Measurements from ENCODE around the gene ACTG1.
"Not testable (repeated sequence)": the region's sequence is repeated elsewhere in the genome, so short reads cannot be mapped to it uniquely, and the experiment has no call there.

Gene ACTG1

GRCh38 chr17:81533339-81534141, 20.9 kb upstream of the ACTG1 start:
- DNase-seq (ENCODE audit: insufficient read length, low spot score), result no peak
- no peak for FAIRE-seq

GRCh38 chr17:81532490-81533287, 20.1 kb upstream of the ACTG1 start:
- TF ChIP-seq POLR2AphosphoS5 (IDR thresholded peaks at IDR 0.05; ENCODE audit: low read depth, low read length) (no peak), PAX5 (IDR thresholded peaks at IDR 0.05; ENCODE audit: insufficient read depth, low read length, severe bottlenecking) (no peak), POU2F2 (IDR thresholded peaks at IDR 0.05; ENCODE audit: low read depth, low read length) (0 out of 2 replicates have a peak, but pooled peaks have one; percentile 31), SPI1 (IDR thresholded peaks at IDR 0.05; ENCODE audit: low read depth, low read length) (no peak)
- DNase-seq (ENCODE audit: insufficient read length, low spot score) (no peak), FAIRE-seq (peak; percentile 69)

More at GRCh38 chr17:81533339-81534141, 20.9 kb upstream of the ACTG1 start:
- TF ChIP-seq POLR2A (IDR thresholded peaks at IDR 0.05; ENCODE audit: low read depth, low read length) (no peak), SPI1 (IDR thresholded peaks at IDR 0.05; ENCODE audit: low read depth, low read length) (no peak), POLR2AphosphoS5 (IDR thresholded peaks at IDR 0.05; ENCODE audit: low read depth, low read length) (no peak), PAX5 (IDR thresholded peaks at IDR 0.05; ENCODE audit: insufficient read depth, low read length, severe bottlenecking) (no peak), POU2F2 (IDR thresholded peaks at IDR 0.05; ENCODE audit: low read depth, low read length) (no peak), TAF1 (IDR thresholded peaks at IDR 0.05; ENCODE audit: low read depth, low read length) (no peak)

- peak; percentile 95 for FAIRE-seq
- not testable (repeated sequence) for DNase-seq (ENCODE audit: insufficient read length, low spot score)
These were observed 19.4 kb upstream of the ACTG1 start for GRCh38 chr17:81531998-81532404.

- DNase-seq (ENCODE audit: insufficient read length, low spot score), result not testable (repeated sequence)
- FAIRE-seq, result peak; percentile 78
These were observed 18.4 kb upstream of the ACTG1 start for GRCh38 chr17:81531013-81531412.

GRCh38 chr17:81529437-81529803, 16.8 kb upstream of the ACTG1 start:
- TF ChIP-seq POLR2AphosphoS5 (IDR thresholded peaks at IDR 0.05; ENCODE audit: low read depth, low read length) (no peak), SPI1 (IDR thresholded peaks at IDR 0.05; ENCODE audit: low read depth, low read length) (no peak), POU2F2 (IDR thresholded peaks at IDR 0.05; ENCODE audit: low read depth, low read length) (no peak), POLR2A (IDR thresholded peaks at IDR 0.05; ENCODE audit: low read depth, low read length) (no peak), TAF1 (IDR thresholded peaks at IDR 0.05; ENCODE audit: low read depth, low read length) (no peak), PAX5 (IDR thresholded peaks at IDR 0.05; ENCODE audit: insufficient read depth, low read length, severe bottlenecking) (no peak)
- DNase-seq (ENCODE audit: insufficient read length, low spot score) (no peak), FAIRE-seq (no peak)

GRCh38 chr17:81528651-81529436, 16.2 kb upstream of the ACTG1 start:
- no peak for FAIRE-seq
- TF ChIP-seq POLR2AphosphoS5 (IDR thresholded peaks at IDR 0.05; ENCODE audit: low read depth, low read length), result no peak
- TF ChIP-seq POLR2A (IDR thresholded peaks at IDR 0.05; ENCODE audit: low read depth, low read length), result no peak
- TF ChIP-seq SPI1 (IDR thresholded peaks at IDR 0.05; ENCODE audit: low read depth, low read length), result no peak
- no peak for TF ChIP-seq PAX5 (IDR thresholded peaks at IDR 0.05; ENCODE audit: insufficient read depth, low read length, severe bottlenecking)
- TF ChIP-seq POU2F2 (IDR thresholded peaks at IDR 0.05; ENCODE audit: low read depth, low read length), result no peak
- no peak for TF ChIP-seq TAF1 (IDR thresholded peaks at IDR 0.05; ENCODE audit: low read depth, low read length)
- no peak for DNase-seq (ENCODE audit: insufficient read length, low spot score)

GRCh38 chr17:81528384-81528650, 15.7 kb upstream of the ACTG1 start:
- FAIRE-seq, result no peak
- DNase-seq (ENCODE audit: insufficient read length, low spot score), result no peak
- no peak for TF ChIP-seq POLR2AphosphoS5 (IDR thresholded peaks at IDR 0.05; ENCODE audit: low read depth, low read length)

- no peak for FAIRE-seq
- no peak for DNase-seq (ENCODE audit: insufficient read length, low spot score)
- TF ChIP-seq POLR2A (IDR thresholded peaks at IDR 0.05; ENCODE audit: low read depth, low read length), result no peak
- no peak for TF ChIP-seq PAX5 (IDR thresholded peaks at IDR 0.05; ENCODE audit: insufficient read depth, low read length, severe bottlenecking)
- TF ChIP-seq POLR2AphosphoS5 (IDR thresholded peaks at IDR 0.05; ENCODE audit: low read depth, low read length), result no peak
- no peak for TF ChIP-seq POU2F2 (IDR thresholded peaks at IDR 0.05; ENCODE audit: low read depth, low read length)
- no peak for TF ChIP-seq SPI1 (IDR thresholded peaks at IDR 0.05; ENCODE audit: low read depth, low read length)
- TF ChIP-seq TAF1 (IDR thresholded peaks at IDR 0.05; ENCODE audit: low read depth, low read length), result no peak
These were observed 15.2 kb upstream of the ACTG1 start, which contains the start of gene FSCN2 for GRCh38 chr17:81527591-81528383. FSCN2 (plus strand) TSS chr17:81528377; CDS start chr17:81528532, 155 bp downstream.

GRCh38 chr17:81526662-81527571, 14.3 kb upstream of the ACTG1 start:
- no peak for DNase-seq (ENCODE audit: insufficient read length, low spot score)
- no peak for TF ChIP-seq TAF1 (IDR thresholded peaks at IDR 0.05; ENCODE audit: low read depth, low read length)
- TF ChIP-seq PAX5 (IDR thresholded peaks at IDR 0.05; ENCODE audit: insufficient read depth, low read length, severe bottlenecking), result no peak
- TF ChIP-seq POLR2AphosphoS5 (IDR thresholded peaks at IDR 0.05; ENCODE audit: low read depth, low read length), result no peak
- TF ChIP-seq SPI1 (IDR thresholded peaks at IDR 0.05; ENCODE audit: low read depth, low read length), result no peak
- no peak for TF ChIP-seq POU2F2 (IDR thresholded peaks at IDR 0.05; ENCODE audit: low read depth, low read length)
- FAIRE-seq, result no peak
